Measurements from ENCODE around the gene IL34. TPM values are rescaled to one million over a fixed set of nuclear protein-coding genes. Genes with fewer than 3 reads are reported as not detected.
A peak's percentile ranks its signal among the peaks of the same experiment; 100 is the strongest.

IL34 gene
- polyA plus RNA-seq, 1 experiment = 3.0 TPM

DNA sequence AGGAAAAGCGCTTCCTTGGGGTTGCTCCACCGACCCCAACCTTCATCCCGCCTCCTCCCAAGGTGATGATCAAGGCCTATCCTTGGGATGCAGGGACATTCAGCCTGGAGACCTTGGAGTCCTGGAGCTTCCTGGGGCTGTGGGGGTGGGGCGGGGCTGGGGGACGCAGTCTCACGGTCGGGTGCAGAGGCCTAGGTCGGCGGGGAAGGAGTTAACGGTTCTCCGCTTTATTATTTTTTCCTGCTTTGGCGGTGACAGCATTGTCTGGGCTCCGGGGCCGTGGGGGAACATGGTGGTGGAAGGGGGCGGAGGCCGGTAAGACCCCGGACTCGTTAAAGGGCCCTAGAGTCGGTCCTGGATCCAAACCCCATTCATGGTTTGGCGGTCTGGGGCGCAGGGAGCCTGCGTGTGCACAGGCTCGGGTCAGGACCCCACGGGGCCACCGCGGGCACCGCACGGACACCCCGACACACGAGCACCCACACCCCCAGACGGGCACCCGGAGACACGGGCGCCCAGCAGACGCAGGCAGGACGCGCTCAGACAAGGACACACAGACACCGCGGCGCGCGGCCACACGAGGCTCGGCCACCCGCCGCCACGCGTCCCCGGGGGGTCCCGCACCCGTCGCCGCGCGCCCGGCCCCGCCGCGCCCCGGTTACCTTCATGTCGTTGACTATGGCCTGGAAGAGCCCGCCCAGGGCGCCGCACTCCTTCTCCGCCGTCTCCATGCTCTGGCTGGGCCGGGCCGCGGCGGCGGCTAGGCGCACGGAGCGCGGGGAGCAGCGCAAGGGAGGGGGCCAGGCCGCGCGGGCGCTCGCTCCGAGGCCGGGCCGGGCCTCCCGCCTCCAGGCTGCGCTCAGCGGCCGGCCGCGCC lies 38.9 kb downstream of the IL34 start:
- TF ChIP-seq, protein P1, sequence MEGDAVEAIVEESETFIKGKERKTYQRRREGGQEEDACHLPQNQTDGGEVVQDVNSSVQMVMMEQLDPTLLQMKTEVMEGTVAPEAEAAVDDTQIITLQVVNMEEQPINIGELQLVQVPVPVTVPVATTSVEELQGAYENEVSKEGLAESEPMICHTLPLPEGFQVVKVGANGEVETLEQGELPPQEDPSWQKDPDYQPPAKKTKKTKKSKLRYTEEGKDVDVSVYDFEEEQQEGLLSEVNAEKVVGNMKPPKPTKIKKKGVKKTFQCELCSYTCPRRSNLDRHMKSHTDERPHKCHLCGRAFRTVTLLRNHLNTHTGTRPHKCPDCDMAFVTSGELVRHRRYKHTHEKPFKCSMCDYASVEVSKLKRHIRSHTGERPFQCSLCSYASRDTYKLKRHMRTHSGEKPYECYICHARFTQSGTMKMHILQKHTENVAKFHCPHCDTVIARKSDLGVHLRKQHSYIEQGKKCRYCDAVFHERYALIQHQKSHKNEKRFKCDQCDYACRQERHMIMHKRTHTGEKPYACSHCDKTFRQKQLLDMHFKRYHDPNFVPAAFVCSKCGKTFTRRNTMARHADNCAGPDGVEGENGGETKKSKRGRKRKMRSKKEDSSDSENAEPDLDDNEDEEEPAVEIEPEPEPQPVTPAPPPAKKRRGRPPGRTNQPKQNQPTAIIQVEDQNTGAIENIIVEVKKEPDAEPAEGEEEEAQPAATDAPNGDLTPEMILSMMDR (IDR thresholded peaks at IDR 0.05; ENCODE audit: low read depth, low read length) = no peak
- H3K27ac ChIP-seq (ENCODE audit: low read depth, low read length) = peak overlapping the region; percentile 52
- H3K4me3 ChIP-seq (ENCODE audit: low read depth, low read length) = peak overlapping the region; percentile 82
- ChIA-PET CTCF (interaction anchor here (4.4 kb wide), 1 partner anchor 86 kb away, joined by 32 read pairs; no protein-coding TSS in a partner anchor), POLR2A (interaction anchor here (1.5 to 1.9 kb wide), 3 partner anchors 18 to 61 kb away, joined by 3 to 7 read pairs (median 4); no protein-coding TSS in a partner anchor)
- no peaks in the 10 kb centered on the region for H3K27me3 ChIP-seq (ENCODE audit: control insufficient read depth, insufficient read depth, low read length)
- no peak for DNase-seq (ENCODE audit: low read depth, low spot score)
- H3K9me3 ChIP-seq (ENCODE audit: control insufficient read depth, insufficient read depth, low read length) = no peaks in the 10 kb centered on the region; the same call in 1 of the 2 replicates

DNA sequence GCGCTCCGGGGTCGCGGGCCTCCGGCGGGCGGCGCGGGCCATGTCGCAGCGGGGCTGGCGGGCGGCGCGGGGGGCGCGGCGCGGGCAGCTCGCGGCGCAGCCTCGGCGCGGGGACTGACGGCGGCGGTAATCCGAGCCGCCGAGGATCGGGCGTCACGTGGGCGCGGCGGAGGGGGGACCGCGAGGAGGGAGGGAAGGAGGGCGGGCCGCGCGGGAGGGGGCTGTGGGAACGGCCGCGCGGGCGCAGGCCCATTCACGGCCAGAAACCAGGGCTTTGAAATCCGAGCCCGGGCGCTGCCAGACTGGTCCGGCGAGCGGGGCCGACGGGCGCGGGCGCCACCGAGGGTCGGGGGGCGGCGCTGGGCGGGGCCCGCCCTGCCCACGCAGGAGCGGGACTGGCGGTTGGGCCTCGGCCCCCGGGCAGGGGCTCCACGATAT lies 39.6 kb downstream of the IL34 start, which contains the start of gene MTSS2:
MTSS2 (minus strand) TSS at position 116 of the 438 bp plus-strand sequence. CDS start 262 bp downstream, outside the sequence.
- ChIA-PET CTCF (interaction anchor here (4.4 kb wide), 1 partner anchor 85 kb away, joined by 32 read pairs; no protein-coding TSS in a partner anchor), POLR2A (interaction anchor here (1.5 to 1.9 kb wide), 4 partner anchors 17 to 61 kb away, joined by 3 to 7 read pairs (median 4); no protein-coding TSS in a partner anchor)
- Histone ChIP-seq H3K4me3 (ENCODE audit: low read depth, low read length) (peak within 1 kb of the TSS; percentile 82), H3K27me3 (ENCODE audit: control insufficient read depth, insufficient read depth, low read length) (no peaks in the 10 kb centered on the region), H3K9me3 (ENCODE audit: control insufficient read depth, insufficient read depth, low read length) (no peaks in the 10 kb centered on the region; the same call in 1 of the 2 replicates), H3K27ac (ENCODE audit: low read depth, low read length) (peak within 1 kb of the TSS; percentile 52)
- TF ChIP-seq, protein P1 (IDR thresholded peaks at IDR 0.05; ENCODE audit: low read depth, low read length) = no peak
- peak; percentile 68 for DNase-seq (ENCODE audit: low read depth, low spot score)

DNA sequence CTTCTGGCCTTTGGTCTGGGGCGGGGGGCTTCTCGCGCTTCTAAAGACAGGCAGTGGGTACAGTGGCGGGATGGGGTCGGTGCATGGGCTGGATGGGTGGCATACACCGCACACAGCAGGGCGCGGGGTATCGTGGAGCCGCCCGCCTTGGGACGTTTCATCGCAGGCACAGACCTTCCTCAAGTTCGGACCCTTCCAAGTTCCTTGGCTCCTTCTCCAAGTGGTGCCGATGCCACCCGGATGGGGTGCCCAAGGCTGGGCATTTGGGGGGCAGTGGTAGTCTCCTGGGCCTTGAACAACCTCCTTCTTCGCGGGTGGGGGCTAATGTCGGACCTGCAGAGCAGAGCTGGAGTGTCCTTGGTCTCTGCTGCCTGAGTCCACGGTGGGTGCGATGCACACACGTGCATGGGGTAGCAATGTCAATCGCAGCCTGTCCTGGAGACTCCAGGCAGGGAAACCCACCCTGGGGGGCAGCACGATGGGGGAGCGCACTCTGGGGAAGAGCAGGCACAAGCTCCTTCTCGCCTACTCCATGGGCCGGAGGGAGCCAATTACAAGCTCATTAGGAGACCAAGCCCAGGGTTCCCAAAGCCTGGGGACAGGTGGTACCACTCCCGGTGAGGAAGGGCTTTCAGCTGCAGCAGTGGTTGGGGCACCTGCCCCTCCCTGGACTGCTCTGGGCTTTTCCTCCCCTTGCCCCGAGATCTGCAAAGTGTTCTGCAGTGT lies 40.2 kb downstream of the IL34 start:
- DNase-seq (ENCODE audit: low read depth, low spot score) = no peak
- peak overlapping the region; percentile 39 for H3K27ac ChIP-seq (ENCODE audit: low read depth, low read length)
- ChIA-PET POLR2A (interaction anchor here (0.6 to 2.0 kb wide), 7 partner anchors 17 to 686 kb away, joined by 3 to 11 read pairs (median 3); no protein-coding TSS in a partner anchor), CTCF (interaction anchor here (0.5 to 3.3 kb wide), 3 partner anchors 30 to 84 kb away, joined by 3 to 27 read pairs (median 23); no protein-coding TSS in a partner anchor)
- peak overlapping the region; percentile 41 for H3K4me3 ChIP-seq (ENCODE audit: low read depth, low read length)
- no peaks in the 10 kb centered on the region for H3K27me3 ChIP-seq (ENCODE audit: control insufficient read depth, insufficient read depth, low read length)
- TF ChIP-seq, protein P1 (IDR thresholded peaks at IDR 0.05; ENCODE audit: low read depth, low read length) = no peak
- no peaks in the 10 kb centered on the region; the same call in 1 of the 2 replicates for H3K9me3 ChIP-seq (ENCODE audit: control insufficient read depth, insufficient read depth, low read length)

DNA sequence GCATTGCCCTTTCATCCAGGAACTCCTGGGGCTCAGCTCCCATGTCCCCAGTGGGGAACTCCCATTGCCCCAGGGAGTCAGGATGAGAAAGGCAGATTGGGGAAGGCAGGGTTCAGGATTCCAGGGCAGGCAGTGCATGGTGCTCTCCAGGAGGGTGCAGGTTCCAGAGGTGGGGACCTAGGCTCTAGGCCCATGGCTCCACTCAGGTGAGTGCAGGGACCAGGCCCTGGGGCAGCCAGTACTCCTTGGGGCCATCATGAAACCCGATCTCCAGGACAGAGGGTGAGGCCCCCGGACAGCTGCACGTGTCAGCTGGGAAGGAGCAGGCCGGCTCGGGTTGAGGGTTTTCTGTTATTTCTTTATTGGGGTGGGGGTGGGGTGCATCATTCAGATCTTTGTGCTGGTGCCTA lies 40.7 kb downstream of the IL34 start:
- ChIA-PET CTCF (interaction anchor here (1.4 to 3.3 kb wide), 3 partner anchors 20 to 84 kb away, joined by 3 to 27 read pairs (median 23); no protein-coding TSS in a partner anchor), POLR2A (interaction anchor here (0.6 to 2.0 kb wide), 8 partner anchors 16 to 685 kb away, joined by 3 to 11 read pairs (median 3); no protein-coding TSS in a partner anchor)
- Histone ChIP-seq H3K27ac (ENCODE audit: low read depth, low read length) (peak overlapping the region; percentile 78), H3K27me3 (ENCODE audit: control insufficient read depth, insufficient read depth, low read length) (no peaks in the 10 kb centered on the region), H3K4me3 (ENCODE audit: low read depth, low read length) (no peak overlapping the region), H3K9me3 (ENCODE audit: control insufficient read depth, insufficient read depth, low read length) (no peaks in the 10 kb centered on the region; the same call in 1 of the 2 replicates)
- no peak for DNase-seq (ENCODE audit: low read depth, low spot score)
- TF ChIP-seq, protein P1 (IDR thresholded peaks at IDR 0.05; ENCODE audit: low read depth, low read length) = no peak
